Measurements from ENCODE around the gene TMEM181.

DNA sequence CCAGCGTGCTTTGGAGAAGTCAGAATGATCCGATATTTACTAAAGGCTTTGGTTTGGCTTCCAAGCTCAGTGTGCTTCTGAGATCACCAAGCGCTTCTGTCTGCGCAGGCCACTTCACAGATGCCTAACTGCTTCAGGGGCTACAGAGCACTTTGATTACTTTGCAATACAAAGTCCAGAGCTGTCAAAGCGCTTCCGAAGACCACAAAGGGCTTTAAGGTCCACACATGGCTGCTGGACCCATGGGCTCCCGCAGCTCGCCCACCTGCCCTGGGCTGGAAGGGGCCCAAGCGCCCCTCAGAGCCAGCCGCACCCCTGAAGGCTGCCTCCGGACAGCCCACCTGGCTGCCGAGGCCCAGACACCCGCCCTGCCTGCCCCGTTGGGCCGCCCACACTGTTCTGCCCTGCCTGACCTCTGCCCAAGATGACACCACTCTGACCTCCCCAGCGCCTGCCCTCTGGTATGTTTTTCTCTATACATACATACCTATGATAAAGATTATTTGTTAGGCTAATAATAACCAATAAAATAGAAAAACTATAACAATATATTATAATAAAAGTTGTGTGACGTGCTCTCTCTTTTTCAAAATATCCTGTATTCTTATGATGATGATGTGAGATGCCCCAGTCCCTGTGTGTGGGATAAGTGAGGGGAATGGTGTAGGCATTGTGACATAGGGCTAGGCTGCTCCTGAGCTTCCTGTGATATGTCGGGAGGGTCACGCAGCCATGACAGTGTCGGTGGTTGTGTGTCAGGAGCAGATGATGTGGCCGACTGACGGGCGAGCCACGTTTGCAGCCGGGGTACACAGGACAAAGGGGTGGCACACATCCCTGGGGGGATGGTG, 62.0 kb downstream of the TMEM181 start:
- TF ChIP-seq, protein P1, sequence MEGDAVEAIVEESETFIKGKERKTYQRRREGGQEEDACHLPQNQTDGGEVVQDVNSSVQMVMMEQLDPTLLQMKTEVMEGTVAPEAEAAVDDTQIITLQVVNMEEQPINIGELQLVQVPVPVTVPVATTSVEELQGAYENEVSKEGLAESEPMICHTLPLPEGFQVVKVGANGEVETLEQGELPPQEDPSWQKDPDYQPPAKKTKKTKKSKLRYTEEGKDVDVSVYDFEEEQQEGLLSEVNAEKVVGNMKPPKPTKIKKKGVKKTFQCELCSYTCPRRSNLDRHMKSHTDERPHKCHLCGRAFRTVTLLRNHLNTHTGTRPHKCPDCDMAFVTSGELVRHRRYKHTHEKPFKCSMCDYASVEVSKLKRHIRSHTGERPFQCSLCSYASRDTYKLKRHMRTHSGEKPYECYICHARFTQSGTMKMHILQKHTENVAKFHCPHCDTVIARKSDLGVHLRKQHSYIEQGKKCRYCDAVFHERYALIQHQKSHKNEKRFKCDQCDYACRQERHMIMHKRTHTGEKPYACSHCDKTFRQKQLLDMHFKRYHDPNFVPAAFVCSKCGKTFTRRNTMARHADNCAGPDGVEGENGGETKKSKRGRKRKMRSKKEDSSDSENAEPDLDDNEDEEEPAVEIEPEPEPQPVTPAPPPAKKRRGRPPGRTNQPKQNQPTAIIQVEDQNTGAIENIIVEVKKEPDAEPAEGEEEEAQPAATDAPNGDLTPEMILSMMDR (conservative IDR thresholded peaks at IDR 0.05; ENCODE audit: low read depth, low read length), result no peak
- TF ChIP-seq EZH2 (IDR thresholded peaks at IDR 0.05; ENCODE audit: borderline replicate concordance, low read depth, low read length, poor library complexity, severe bottlenecking), result no peak
